GM12878 (cell line): ENCODE data around the gene OGFOD3. TPM values are rescaled to one million over a fixed set of nuclear protein-coding genes. Genes with fewer than 3 reads are reported as not detected.
A peak's percentile ranks its signal among the peaks of the same experiment; 100 is the strongest.

Source experiments
- ATAC-seq: fragments of 200-7000 bp; cut with Tn5 transposase; 3 replicates; pipeline ENCODE4 v1.9.1; 2020; ENCODE audit warnings: mild to moderate bottlenecking, moderate library complexity
- Bru-seq: library from RNA; stranded (reverse); fragments of 400-500 nt; gene quantifications from one replicate; lab custom pipeline; 2021; lab: Mats Ljungman, UMichigan
- BruChase-seq, 2 experiments: library from RNA; stranded (reverse); fragments of 400-500 nt; gene quantifications; one replicate each; lab custom pipeline; 2021; lab: Mats Ljungman, UMichigan
- BruUV-seq: library from RNA; stranded (reverse); fragments of 400-500 nt; replicated peaks from 2 replicates; lab custom pipeline; 2021; lab: Mats Ljungman, UMichigan
- CTCF ChIA-PET: fragments of 300-600 bp; sonication (Branson Sonifier 250); formaldehyde crosslinking; extraction: SDS; loops from one replicate; lab custom pipeline; 2021; ENCODE audit warnings: inconsistent platforms; lab: Yijun Ruan, JAX
- POLR2A ChIA-PET: fragments of 350-600 bp; formaldehyde crosslinking; extraction: SDS; loops from one replicate; lab custom pipeline; 2021; ENCODE audit warnings: inconsistent platforms; lab: Charles Lee
- RAD21 ChIA-PET: fragments of 300-600 bp; sonication (Branson Sonifier 250); formaldehyde crosslinking; loops from one replicate; lab custom pipeline; 2023; ENCODE audit warnings: antibody characterized with exemption; ENCODE audit not compliant: unreplicated experiment; lab: Charles Lee
- SMC1A ChIA-PET: fragments of 300-600 bp; sonication (Branson Sonifier 250); formaldehyde crosslinking; loops from one replicate; lab custom pipeline; 2023; ENCODE audit not compliant: unreplicated experiment, uncharacterized antibody; lab: Charles Lee
- DNase-seq: peaks from one replicate; pipeline ENCODE4 v3.0.0-alpha.2; 2011; ENCODE audit warnings: low read depth, low spot score
- FAIRE-seq: peaks from 3 replicates; lab custom pipeline; 2011; peaks lifted over from hg19 to GRCh38; lab: Jason Lieb, UNC
- H2AFZ ChIP-seq: 2 replicates; pipeline ENCODE4 v1.6.0; 2011; ENCODE audit warnings: low read depth, low read length, control low read depth; ENCODE audit not compliant: control insufficient read depth
- H3K27ac ChIP-seq: 2 replicates; pipeline ENCODE4 v1.5.1; 2011; ENCODE audit warnings: control low read depth; ENCODE audit not compliant: control insufficient read depth, insufficient read depth
- H3K27me3 ChIP-seq, 2 experiments: replicated peaks in 1 of 2; 2 replicates each; pipeline versions ENCODE4 v1.6.0 to v1.6.1; 2011; ENCODE audit warnings: low read length in 1 of 2; ENCODE audit not compliant: control insufficient read depth in 2 of 2, insufficient read depth in 2 of 2
- H3K36me3 ChIP-seq, 2 experiments: 2 replicates each; pipeline ENCODE4 v1.5.1; 2011; ENCODE audit warnings: low read length in 1 of 2; ENCODE audit not compliant: control insufficient read depth in 2 of 2, insufficient read depth in 2 of 2
- H3K4me1 ChIP-seq: 2 replicates; pipeline ENCODE4 v1.6.1; 2011; ENCODE audit warnings: mild to moderate bottlenecking, low read length, moderate library complexity, mixed read lengths; ENCODE audit not compliant: control insufficient read depth, insufficient read depth
- H3K4me2 ChIP-seq: 2 replicates; pipeline ENCODE4 v1.6.0; 2011; ENCODE audit warnings: control low read depth; ENCODE audit not compliant: control insufficient read depth, insufficient read depth
- H3K4me3 ChIP-seq: fragments of 200-600 bp; sonication (generic); 2 replicates; pipeline ENCODE4 v1.5.1; 2016
- H3K79me2 ChIP-seq: 2 replicates; pipeline ENCODE4 v1.6.0; 2011; ENCODE audit warnings: low read length; ENCODE audit not compliant: control insufficient read depth, insufficient read depth
- H3K9ac ChIP-seq: 2 replicates; pipeline ENCODE4 v1.8.0; 2011; ENCODE audit warnings: low read length, control low read depth, mixed read lengths; ENCODE audit not compliant: control insufficient read depth, insufficient read depth
- H3K9me3 ChIP-seq: replicated peaks from 3 replicates; pipeline ENCODE4 v1.5.1; 2011; ENCODE audit warnings: mild to moderate bottlenecking, low read length; ENCODE audit not compliant: control insufficient read depth, insufficient read depth
- H4K20me1 ChIP-seq: 2 replicates; pipeline ENCODE4 v1.6.0; 2011; ENCODE audit not compliant: control insufficient read depth, insufficient read depth
- CBFB ChIP-seq: IDR thresholded peaks from 2 replicates; pipeline ENCODE4 v1.6.1; 2016; ENCODE audit warnings: antibody characterized with exemption, low read depth
- CBX3 ChIP-seq: fragments of 200-600 bp; sonication (generic); IDR thresholded peaks from 2 replicates; pipeline ENCODE4 v1.6.1; 2016; ENCODE audit warnings: low read depth, borderline replicate concordance
- CBX5 ChIP-seq: sonication (generic); IDR thresholded peaks from 2 replicates; pipeline ENCODE4 v1.6.1; 2016; ENCODE audit warnings: low read depth, moderate library complexity, mild to moderate bottlenecking, inconsistent platforms
- EP300 ChIP-seq, 2 experiments: fragments of 150-350 bp in 1 of 2; IDR thresholded peaks; 2 replicates each; pipeline ENCODE4 v1.6.1; 2011 to 2012; ENCODE audit warnings: low read depth in 2 of 2, low read length in 2 of 2, borderline replicate concordance in 1 of 2, improper control_type of control experiment in 1 of 2, inconsistent platforms in 1 of 2; ENCODE audit not compliant: control insufficient read depth in 1 of 2
- FOS ChIP-seq: IDR thresholded peaks from 3 replicates; pipeline ENCODE4 v1.6.1; 2011; ENCODE audit warnings: borderline replicate concordance; ENCODE audit not compliant: insufficient read length; ENCODE audit errors: extremely low read depth
- GABPA ChIP-seq: IDR thresholded peaks from 2 replicates; pipeline ENCODE4 v1.6.1; 2014; ENCODE audit warnings: antibody characterized with exemption, low read depth, mild to moderate bottlenecking, inconsistent platforms
- HCFC1 ChIP-seq: fragments of 150-350 bp; IDR thresholded peaks from 2 replicates; pipeline ENCODE4 v1.6.1; 2014; ENCODE audit warnings: low read length
- IKZF1 ChIP-seq: fragments of 450-650 bp; conservative IDR thresholded peaks from 2 replicates; pipeline ENCODE4 v1.6.1; 2017; ENCODE audit warnings: antibody characterized with exemption, mild to moderate bottlenecking
- KDM1A ChIP-seq: fragments of 200-600 bp; sonication (generic); IDR thresholded peaks from 2 replicates; pipeline ENCODE4 v1.6.1; 2016; ENCODE audit warnings: borderline replicate concordance
- KLF5 ChIP-seq: fragments of 450-650 bp; IDR thresholded peaks from 2 replicates; pipeline ENCODE4 v1.6.1; 2014; ENCODE audit warnings: mild to moderate bottlenecking; ENCODE audit not compliant: partially characterized antibody
- MLLT1 ChIP-seq: fragments of 450-650 bp; IDR thresholded peaks from 2 replicates; pipeline ENCODE4 v1.6.1; 2016; ENCODE audit warnings: mild to moderate bottlenecking
- MTA3 ChIP-seq: IDR thresholded peaks from 2 replicates; pipeline ENCODE4 v1.6.1; 2012; ENCODE audit warnings: low read length, inconsistent platforms, borderline replicate concordance
- NFIC ChIP-seq: IDR thresholded peaks from 2 replicates; pipeline ENCODE4 v1.6.1; 2012; ENCODE audit warnings: low read depth, mild to moderate bottlenecking, inconsistent platforms, low read length, moderate library complexity
- NFYB ChIP-seq: IDR thresholded peaks from 2 replicates; pipeline ENCODE4 v1.6.1; 2011; ENCODE audit warnings: low read depth, mild to moderate bottlenecking, low read length, improper control_type of control experiment, moderate library complexity; ENCODE audit not compliant: insufficient read depth
- TBL1XR1 ChIP-seq: IDR thresholded peaks from 2 replicates; pipeline ENCODE4 v1.6.1; 2012; ENCODE audit warnings: low read depth, low read length, improper control_type of control experiment
- ZNF274 ChIP-seq: IDR thresholded peaks from one replicate; pipeline ENCODE4 v1.8.0; 2011; ENCODE audit not compliant: insufficient read length, insufficient read depth
- ZNF622 ChIP-seq: fragments of 450-650 bp; IDR thresholded peaks from 2 replicates; pipeline ENCODE4 v1.6.1; 2017; ENCODE audit warnings: mild to moderate bottlenecking, inconsistent platforms
- WGBS: methylation state at CpG from one replicate; pipeline ENCODE4 v1.1.6; 2016; ENCODE audit warnings: low lambda C conversion rate; ENCODE audit not compliant: insufficient replicate concordance, insufficient coverage; ENCODE audit errors: missing lambda C conversion rate; 5-methylcytosine and 5-hydroxymethylcytosine counted together
- in situ Hi-C: fragments of 300-500 bp; cut with MboI; formaldehyde crosslinking; loops from 9 replicates; pipeline ENCODE4 v1.14.3; 2018; ENCODE audit warnings: mixed read lengths
- intact Hi-C: fragments of 100-400 bp; cut with micrococcal nuclease; formaldehyde crosslinking; loops from one replicate; pipeline ENCODE4 v1.14.2; 2022; ENCODE audit not compliant: unreplicated experiment
- long read RNA-seq, 2 experiments: library from polyadenylated mRNA; unstranded; transcript quantifications; one replicate each; pipeline ENCODE4 v2.0.0, GENCODE V29; 2019 to 2020
- polyA minus RNA-seq, 3 experiments: library from RNA; depleted of rRNA, polyadenylated mRNA; stranded (reverse); fragments of >200 nt; gene quantifications; 2 replicates each; pipeline ENCODE4 v1.2.3, GENCODE V29; 2011
- polyA plus RNA-seq, 11 experiments: library from polyadenylated mRNA; depleted of rRNA in 4 of 11; unstranded in 6 of 11; stranded (reverse) in 5 of 11; fragments of >200 nt; fragmentation: Nextera tagmentation in 4 of 11; fragmentation: Illumina TruSeq in 1 of 11; extraction: Ambion mirVana in 4 of 11; extraction: Trizol in 1 of 11; gene quantifications; 1 replicate in 1 of 11; 2 replicates in 10 of 11; pipeline versions ENCODE4 v1.2.1 to v1.2.3, GENCODE V29; 2011 to 2016; ENCODE audit warnings: inconsistent platforms in 2 of 11, missing spikeins in 2 of 11, low read depth in 1 of 11
- total RNA-seq, 4 experiments: library from RNA; depleted of rRNA in 3 of 4; stranded (reverse); fragments of >200 nt in 3 of 4; fragmentation: Illumina TruSeq in 1 of 4; extraction: Trizol in 1 of 4; gene quantifications; 2 replicates each; pipeline versions ENCODE4 v1.2.1 to v1.2.3, GENCODE V29; 2013 to 2021

OGFOD3 gene
- 32.4 and 38.4 TPM in 2 replicates for total RNA-seq (2013; cell fraction: nucleolus; rRNA removed)
- 21.0 TPM in 2 replicates for total RNA-seq (2014; rRNA removed)
- total RNA-seq (2014; rRNA removed; fragmentation: Illumina TruSeq; extraction: Trizol), result 10.3 and 11.6 TPM in 2 replicates
- 25.8 and 29.6 TPM in 2 replicates for total RNA-seq (2021)
- polyA plus RNA-seq (2011; ENCODE audit: low read depth), result 6.8 TPM
- 10.8 and 16.9 TPM in 2 replicates for polyA plus RNA-seq (2011; rRNA removed)
- 31.6 and 39.7 TPM in 2 replicates for polyA plus RNA-seq (2011; cell fraction: cytosol; rRNA removed)
- 33.0 and 43.8 TPM in 2 replicates for polyA plus RNA-seq (2011; cell fraction: nucleus; rRNA removed)
- 15.1 and 18.3 TPM in 2 replicates for polyA plus RNA-seq (2012)
- 4.2 and 10.2 TPM in 2 replicates for polyA plus RNA-seq (2014; fragmentation: Illumina TruSeq; extraction: Trizol)
- polyA plus RNA-seq (2014; fragmentation: Nextera tagmentation; extraction: Ambion mirVana), result 1 to 10 TPM in 1 of 2 experiments, under 1 TPM in 1; 0.48 to 2.4 TPM
- 19.6 and 23.7 TPM in 2 replicates for polyA plus RNA-seq (2014; rRNA removed)
- 10 to 100 TPM; 25.9 to 28.4 TPM for polyA plus RNA-seq (2016; fragmentation: Nextera tagmentation; extraction: Ambion mirVana)
- polyA minus RNA-seq (2011; rRNA and poly(A)+ RNA removed), result 18.4 and 28.0 TPM in 2 replicates
- 12.6 and 16.9 TPM in 2 replicates for polyA minus RNA-seq (2011; cell fraction: cytosol; rRNA and poly(A)+ RNA removed)
- 5.7 and 14.4 TPM in 2 replicates for polyA minus RNA-seq (2011; cell fraction: nucleus; rRNA and poly(A)+ RNA removed)
- percentile 58 among the genes with signal in this experiment for Bru-seq, nascent RNA
- percentile 63 among the genes with signal in this experiment for BruChase-seq, experiment 1, labeled RNA remaining after a 6-hour chase
- BruChase-seq, experiment 2, labeled RNA remaining after a 2-hour chase, result percentile 62 among the genes with signal in this experiment
- long read RNA-seq, experiment 1, full-length matches to known transcripts, result 18 of 29 reads
- long read RNA-seq, experiment 1, partial matches to known transcripts, result 1 of 29 reads
- long read RNA-seq, experiment 1, other reads (novel, unspliced or antisense), result 10 of 29 reads
- long read RNA-seq, experiment 2, partial matches to known transcripts, result 2 of 3 reads
- long read RNA-seq, experiment 2, other reads (novel, unspliced or antisense), result 0 of 3 reads

DNA sequence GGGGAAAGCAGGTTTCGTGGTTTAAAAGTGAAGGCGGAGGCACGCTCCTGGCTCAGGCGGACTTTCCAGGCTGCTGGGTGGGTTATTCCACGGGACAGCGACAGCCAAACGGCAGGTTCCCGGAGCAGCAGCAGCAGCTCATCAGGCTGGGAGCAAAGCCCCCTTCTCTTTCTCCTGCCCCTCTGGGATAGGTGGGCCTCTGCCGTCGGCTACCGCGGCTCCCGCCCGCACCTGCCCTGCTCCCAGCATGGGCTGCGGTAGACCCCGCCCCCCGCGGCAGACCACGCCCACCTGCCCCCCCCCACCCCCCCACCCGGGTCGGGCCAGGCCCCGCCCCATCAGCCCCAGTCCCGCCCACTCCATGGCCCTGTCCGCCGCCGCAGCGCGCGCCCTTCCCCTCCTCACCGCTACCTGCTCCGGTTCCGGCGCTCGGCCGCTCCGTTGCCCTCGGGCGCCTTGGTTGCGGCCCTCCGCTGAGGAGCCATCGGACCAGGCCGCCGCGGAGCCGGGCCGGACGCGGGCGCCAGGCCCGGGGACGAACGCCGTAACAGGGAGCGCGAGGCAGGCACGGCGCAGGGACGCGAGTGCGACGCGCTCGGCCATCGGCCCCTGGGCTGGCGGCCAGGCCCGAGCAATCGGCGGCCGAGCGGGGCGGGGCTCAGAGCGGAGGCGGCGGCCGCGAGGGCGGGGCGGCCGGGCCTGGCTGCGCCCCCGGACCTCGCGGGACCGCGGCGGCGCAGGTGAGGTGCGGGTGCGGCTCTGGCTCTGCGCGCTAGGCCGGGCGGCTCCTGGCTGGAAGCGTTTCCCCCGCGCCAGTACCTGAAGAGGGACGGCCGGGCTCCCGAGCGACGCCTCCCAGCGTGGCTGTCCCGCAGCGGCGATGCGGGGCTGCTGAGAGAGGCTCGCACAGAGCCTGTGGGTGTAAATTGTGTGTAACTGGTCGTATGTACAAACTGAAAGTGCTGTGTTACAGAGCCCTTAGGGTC, at the start of gene OGFOD3, which contains the start of gene HEXD:
OGFOD3 (minus strand) TSS at position 586 of the 986 bp plus-strand sequence; CDS start at position 485, 101 bp downstream.
HEXD (plus strand) TSS at position 347 of the 986 bp plus-strand sequence. CDS start 1,453 bp downstream, outside the sequence.
- Histone ChIP-seq H3K4me3 (peak within 1 kb of the TSS; percentile 97), H3K9ac (peak within 1 kb of the TSS; percentile 71), H4K20me1 (peaks cover 5% of the 10 kb centered on the region), H3K79me2 (peaks cover 2% of the 10 kb centered on the region; the same call in 1 of the 2 replicates), H3K4me1 (0 out of 2 replicates have a peak, but pooled peaks cover 5% of the 10 kb centered on the region), H3K4me2 (peak within 1 kb of the TSS; percentile 75), H3K27me3 (no peaks in the 10 kb centered on the region), H3K9me3 (no peaks in the 10 kb centered on the region; the same call in 2 of the 3 replicates), H3K27ac (peak within 1 kb of the TSS; percentile 59), H2AFZ (peak within 1 kb of the TSS; percentile 95), H3K36me3 (no peaks in the 10 kb centered on the region)
- WGBS, result 3% methylated on average over 65 of the region's 108 CpGs
- ChIA-PET POLR2A (interaction anchor here (0.6 to 2.3 kb wide), 9 partner anchors 15 to 116 kb away, joined by 3 to 11 read pairs (median 4); no protein-coding TSS in a partner anchor), RAD21 (interaction anchor here (0.9 to 1.5 kb wide), 7 partner anchors 9 to 135 kb away, joined by 3 to 5 read pairs (median 4); no protein-coding TSS in a partner anchor), CTCF (interaction anchor here (0.7 to 1.9 kb wide), 14 partner anchors 9 to 135 kb away, joined by 3 to 13 read pairs (median 6); no protein-coding TSS in a partner anchor), SMC1A (interaction anchor here (0.6 to 1.8 kb wide), 15 partner anchors 16 to 388 kb away, joined by 3 to 9 read pairs (median 5); no protein-coding TSS in a partner anchor)
- no peak for DNase-seq
- peak; percentile 71 for FAIRE-seq
- in situ Hi-C loops, result no loop called here
- intact Hi-C loops, result no loop called here
- ATAC-seq, result peak; percentile 86
- no TSS peak for BruUV-seq
- TF ChIP-seq MLLT1 (0 out of 2 replicates have a peak, but pooled peaks have one; percentile 32), FOS (no peak), IKZF1 (peak; percentile 97), CBX3 (no peak), ZNF622 (no peak), KLF5 (peak; percentile 43), TBL1XR1 (peak; percentile 60), CBX5 (no peak), HCFC1 (peak; percentile 84), CBFB (no peak), KDM1A (no peak), MTA3 (no peak), ZNF274 (no peak), GABPA (no peak), EP300 (IDR thresholded peaks at IDR 0.05; ENCODE audit: borderline replicate concordance in 1 of 2, control insufficient read depth in 1 of 2, low read depth in 2 of 2, low read length in 2 of 2) (no peak; a peak in 1 of 4 replicates), NFYB (no peak), NFIC (no peak)
